Caki2 (cell line): Measurements from ENCODE around the gene LPP. TPM values are rescaled to one million over a fixed set of nuclear protein-coding genes. Genes with fewer than 3 reads are reported as not detected.

Source experiments
- DNase-seq: peaks from one replicate; pipeline ENCODE4 v3.0.0-alpha.2; 2015; ENCODE audit warnings: low read depth
- in situ Hi-C: cut with HindIII; loops from 2 replicates; pipeline ENCODE4 v1.10.0; 2016; ENCODE audit warnings: low sequenced_read_pairs, low pct_unique_long_range_greater_than_20kb, mixed read lengths
- total RNA-seq: library from RNA; depleted of rRNA; stranded (reverse); fragments of >200 nt; shearing (Covaris generic); gene quantifications from 2 replicates; pipeline ENCODE4 v1.2.3, GENCODE V29; 2014; ENCODE audit warnings: low replicate concordance

LPP gene
- total RNA-seq, 1 experiment from 2014 or later = 9.2 TPM

- in situ Hi-C loops = no loop called here
- no peak for DNase-seq
Observed at GRCh38 chr3:188184160-188184559, 30.2 kb downstream of the LPP start.

- DNase-seq = no peak
- in situ Hi-C loops = no loop called here
Observed at GRCh38 chr3:188184649-188185048, 30.7 kb downstream of the LPP start.

- no peak for DNase-seq
- in situ Hi-C loops = no loop called here
Observed at GRCh38 chr3:188185717-188186251, 31.8 kb downstream of the LPP start.

GRCh38 chr3:188187053-188187452 is 33.1 kb downstream of the LPP start:
- in situ Hi-C loops = no loop called here
- DNase-seq = no peak

- peak; percentile 38 for DNase-seq
- in situ Hi-C loops = no loop called here
Observed at GRCh38 chr3:188188911-188189310, 35.0 kb downstream of the LPP start.

GRCh38 chr3:188191460-188191859 is 37.5 kb downstream of the LPP start:
- no peak for DNase-seq
- in situ Hi-C loops = no loop called here

GRCh38 chr3:188192034-188192433 is 38.1 kb downstream of the LPP start:
- in situ Hi-C loops = no loop called here

GRCh38 chr3:188194332-188194731 is 40.4 kb downstream of the LPP start:
- in situ Hi-C loops = no loop called here
- peak; percentile 42 for DNase-seq

More at GRCh38 chr3:188192034-188192433, 38.1 kb downstream of the LPP start:
- no peak for DNase-seq

GRCh38 chr3:188196232-188196990 is 42.5 kb downstream of the LPP start:
- in situ Hi-C loops = no loop called here

GRCh38 chr3:188197388-188197847 is 43.5 kb downstream of the LPP start:
- in situ Hi-C loops = no loop called here
- peak; percentile 79 for DNase-seq

More at GRCh38 chr3:188196232-188196990, 42.5 kb downstream of the LPP start:
- DNase-seq = no peak

GRCh38 chr3:188198001-188198400 is 44.0 kb downstream of the LPP start:
- no peak for DNase-seq
- in situ Hi-C loops = no loop called here

GRCh38 chr3:188198760-188199327 is 44.9 kb downstream of the LPP start:
- no peak for DNase-seq
- in situ Hi-C loops = no loop called here

- in situ Hi-C loops = no loop called here
- DNase-seq = no peak
Observed at GRCh38 chr3:188199386-188199785, 45.4 kb downstream of the LPP start.

GRCh38 chr3:188200481-188200880 is 46.5 kb downstream of the LPP start:
- DNase-seq = no peak
- in situ Hi-C loops = no loop called here

- in situ Hi-C loops = no loop called here
- DNase-seq = peak; percentile 38
Observed at GRCh38 chr3:188202358-188203138, 48.6 kb downstream of the LPP start.

- in situ Hi-C loops = no loop called here
- DNase-seq = no peak
Observed at GRCh38 chr3:188204526-188204925, 50.6 kb downstream of the LPP start.

- in situ Hi-C loops = no loop called here
- no peak for DNase-seq
Observed at GRCh38 chr3:188205992-188206416, 52.0 kb downstream of the LPP start.

- DNase-seq = no peak
- in situ Hi-C loops = no loop called here
Observed at GRCh38 chr3:188206787-188207186, 52.8 kb downstream of the LPP start.
